GM23338 (cell line): Measurements from ENCODE around the gene FILIP1. TPM values are rescaled to one million over a fixed set of nuclear protein-coding genes. Genes with fewer than 3 reads are reported as not detected.

Experiments used
- ATAC-seq: fragments of 200-7000 bp; cut with Tn5 transposase; 3 replicates; pipeline ENCODE4 v1.9.1; 2020
- DNase-seq: peaks from one replicate; pipeline ENCODE4 v3.0.0-alpha.2; 2015; ENCODE audit warnings: low spot score
- H2AFZ ChIP-seq: fragments of 200-600 bp; sonication (generic); 2 replicates; pipeline ENCODE4 v1.8.0; 2016; ENCODE audit warnings: antibody characterized with exemption, mild to moderate bottlenecking, moderate library complexity
- H3F3A ChIP-seq: fragments of 200-600 bp; sonication (generic); replicated peaks from 2 replicates; pipeline ENCODE4 v1.8.0; 2017; ENCODE audit warnings: antibody characterized with exemption, mixed run types, low read depth
- H3K27ac ChIP-seq: fragments of 200-600 bp; sonication (generic); 2 replicates; pipeline ENCODE4 v1.6.1; 2016; ENCODE audit warnings: low read depth
- H3K27me3 ChIP-seq: fragments of 200-600 bp; sonication (generic); 2 replicates; pipeline ENCODE4 v1.8.0; 2016; ENCODE audit warnings: mild to moderate bottlenecking, mixed run types, moderate library complexity; ENCODE audit not compliant: insufficient read depth
- H3K36me3 ChIP-seq: fragments of 200-600 bp; sonication (generic); 2 replicates; pipeline ENCODE4 v1.8.0; 2016; ENCODE audit warnings: mild to moderate bottlenecking; ENCODE audit not compliant: insufficient read depth
- H3K4me1 ChIP-seq: fragments of 200-600 bp; sonication (generic); 2 replicates; pipeline ENCODE4 v1.8.0; 2016; ENCODE audit warnings: mild to moderate bottlenecking, moderate library complexity; ENCODE audit not compliant: insufficient read depth
- H3K4me2 ChIP-seq: fragments of 200-600 bp; sonication (generic); 2 replicates; pipeline ENCODE4 v1.7.1; 2017; ENCODE audit warnings: mixed run types
- H3K4me3 ChIP-seq: fragments of 200-600 bp; sonication (generic); 2 replicates; pipeline ENCODE4 v1.6.1; 2016; ENCODE audit warnings: mixed run types
- H3K79me2 ChIP-seq: fragments of 200-600 bp; sonication (generic); replicated peaks from 2 replicates; pipeline ENCODE4 v1.8.0; 2017; ENCODE audit warnings: mild to moderate bottlenecking; ENCODE audit not compliant: insufficient read depth
- H3K9me2 ChIP-seq: fragments of 200-600 bp; sonication (generic); 2 replicates; pipeline ENCODE4 v1.8.0; 2017; ENCODE audit not compliant: insufficient read depth
- H4K20me1 ChIP-seq: fragments of 200-600 bp; sonication (generic); replicated peaks from 2 replicates; pipeline ENCODE4 v1.8.0; 2017; ENCODE audit warnings: mild to moderate bottlenecking; ENCODE audit not compliant: insufficient read depth
- H3K27ac Mint-ChIP-seq: 2 replicates; pipeline ENCODE4 v1.8.0; 2020; ENCODE audit warnings: inconsistent platforms, mild to moderate bottlenecking, moderate library complexity, mixed read lengths
- H3K27me3 Mint-ChIP-seq: 3 replicates; pipeline ENCODE4 v1.8.0; 2022; ENCODE audit warnings: low read depth, mild to moderate bottlenecking, moderate library complexity, mixed read lengths, inconsistent platforms; ENCODE audit not compliant: insufficient read depth, poor library complexity
- H3K36me3 Mint-ChIP-seq: 3 replicates; pipeline ENCODE4 v1.8.0; 2021; ENCODE audit warnings: low read depth, mild to moderate bottlenecking, inconsistent platforms, moderate library complexity, mixed read lengths
- H3K4me1 Mint-ChIP-seq: 3 replicates; pipeline ENCODE4 v1.8.0; 2020; ENCODE audit warnings: mild to moderate bottlenecking, inconsistent platforms, mixed read lengths
- H3K4me3 Mint-ChIP-seq: 3 replicates; pipeline ENCODE4 v1.8.0; 2021; ENCODE audit warnings: moderate library complexity, mild to moderate bottlenecking, inconsistent platforms, mixed read lengths
- H3K9me3 Mint-ChIP-seq: 3 replicates; pipeline ENCODE4 v1.8.0; 2020; ENCODE audit warnings: moderate library complexity, mild to moderate bottlenecking, inconsistent platforms, mixed read lengths
- CREB1 ChIP-seq: fragments of 250-450 bp; sonication (Bioruptor Pico); IDR thresholded peaks from 2 replicates; pipeline ENCODE4 v1.5.0; 2020; ENCODE audit warnings: low read depth, mild to moderate bottlenecking, moderate library complexity
- JUNB ChIP-seq: IDR thresholded peaks from one replicate; pipeline ENCODE4 v1.6.1; 2016; ENCODE audit warnings: antibody characterized with exemption; ENCODE audit not compliant: unreplicated experiment
- ZNF114 ChIP-seq: fragments of 250-450 bp; sonication (Bioruptor Pico); IDR thresholded peaks from 2 replicates; pipeline ENCODE4 v1.5.0; 2020; ENCODE audit warnings: mild to moderate bottlenecking, moderate library complexity
- ZNF331 ChIP-seq: fragments of 250-450 bp; sonication (Bioruptor Pico); IDR thresholded peaks from 2 replicates; pipeline ENCODE4 v1.5.0; 2020; ENCODE audit warnings: low read depth, mild to moderate bottlenecking, moderate library complexity
- polyA plus RNA-seq: library from polyadenylated mRNA; unstranded; fragments of >200 nt; fragmentation: Nextera tagmentation; extraction: Ambion mirVana; gene quantifications from 2 replicates; pipeline ENCODE4 v1.2.1, GENCODE V29; 2016
- total RNA-seq: library from RNA; depleted of rRNA; stranded (reverse); fragments of >200 nt; shearing (Covaris generic); gene quantifications from 2 replicates; pipeline ENCODE4 v1.2.3, GENCODE V29; 2014
- TF ChIP-seq, protein P1 (sequence below): fragments of 250-450 bp; sonication (Bioruptor Pico); IDR thresholded peaks from 2 replicates; pipeline ENCODE4 v1.5.0; 2020; ENCODE audit warnings: mild to moderate bottlenecking, moderate library complexity

The FILIP1 gene
- total and polyA plus RNA-seq, 2 experiments from 2014 or later: 3.7 to 6.4 TPM

DNA sequence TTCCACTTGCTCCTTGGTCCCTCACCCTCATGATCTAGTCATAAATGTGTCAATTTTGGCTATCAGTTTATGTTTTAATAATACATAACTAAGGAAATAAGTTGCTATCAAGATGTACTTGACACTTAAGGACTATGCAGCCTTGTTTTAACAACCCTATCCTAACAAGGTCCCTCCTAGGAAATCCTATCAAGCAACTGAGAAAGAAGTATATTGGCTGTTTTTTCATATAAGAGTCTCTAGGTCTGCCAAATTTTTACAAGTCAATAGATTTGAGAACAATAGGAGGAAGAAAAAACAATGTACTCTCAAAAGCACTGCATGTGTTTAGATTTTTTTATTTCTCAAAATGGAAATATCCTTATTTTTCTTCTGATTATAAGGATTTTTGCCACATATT is 14.7 kb downstream of the FILIP1 start (continued):
- TF ChIP-seq, protein P1, sequence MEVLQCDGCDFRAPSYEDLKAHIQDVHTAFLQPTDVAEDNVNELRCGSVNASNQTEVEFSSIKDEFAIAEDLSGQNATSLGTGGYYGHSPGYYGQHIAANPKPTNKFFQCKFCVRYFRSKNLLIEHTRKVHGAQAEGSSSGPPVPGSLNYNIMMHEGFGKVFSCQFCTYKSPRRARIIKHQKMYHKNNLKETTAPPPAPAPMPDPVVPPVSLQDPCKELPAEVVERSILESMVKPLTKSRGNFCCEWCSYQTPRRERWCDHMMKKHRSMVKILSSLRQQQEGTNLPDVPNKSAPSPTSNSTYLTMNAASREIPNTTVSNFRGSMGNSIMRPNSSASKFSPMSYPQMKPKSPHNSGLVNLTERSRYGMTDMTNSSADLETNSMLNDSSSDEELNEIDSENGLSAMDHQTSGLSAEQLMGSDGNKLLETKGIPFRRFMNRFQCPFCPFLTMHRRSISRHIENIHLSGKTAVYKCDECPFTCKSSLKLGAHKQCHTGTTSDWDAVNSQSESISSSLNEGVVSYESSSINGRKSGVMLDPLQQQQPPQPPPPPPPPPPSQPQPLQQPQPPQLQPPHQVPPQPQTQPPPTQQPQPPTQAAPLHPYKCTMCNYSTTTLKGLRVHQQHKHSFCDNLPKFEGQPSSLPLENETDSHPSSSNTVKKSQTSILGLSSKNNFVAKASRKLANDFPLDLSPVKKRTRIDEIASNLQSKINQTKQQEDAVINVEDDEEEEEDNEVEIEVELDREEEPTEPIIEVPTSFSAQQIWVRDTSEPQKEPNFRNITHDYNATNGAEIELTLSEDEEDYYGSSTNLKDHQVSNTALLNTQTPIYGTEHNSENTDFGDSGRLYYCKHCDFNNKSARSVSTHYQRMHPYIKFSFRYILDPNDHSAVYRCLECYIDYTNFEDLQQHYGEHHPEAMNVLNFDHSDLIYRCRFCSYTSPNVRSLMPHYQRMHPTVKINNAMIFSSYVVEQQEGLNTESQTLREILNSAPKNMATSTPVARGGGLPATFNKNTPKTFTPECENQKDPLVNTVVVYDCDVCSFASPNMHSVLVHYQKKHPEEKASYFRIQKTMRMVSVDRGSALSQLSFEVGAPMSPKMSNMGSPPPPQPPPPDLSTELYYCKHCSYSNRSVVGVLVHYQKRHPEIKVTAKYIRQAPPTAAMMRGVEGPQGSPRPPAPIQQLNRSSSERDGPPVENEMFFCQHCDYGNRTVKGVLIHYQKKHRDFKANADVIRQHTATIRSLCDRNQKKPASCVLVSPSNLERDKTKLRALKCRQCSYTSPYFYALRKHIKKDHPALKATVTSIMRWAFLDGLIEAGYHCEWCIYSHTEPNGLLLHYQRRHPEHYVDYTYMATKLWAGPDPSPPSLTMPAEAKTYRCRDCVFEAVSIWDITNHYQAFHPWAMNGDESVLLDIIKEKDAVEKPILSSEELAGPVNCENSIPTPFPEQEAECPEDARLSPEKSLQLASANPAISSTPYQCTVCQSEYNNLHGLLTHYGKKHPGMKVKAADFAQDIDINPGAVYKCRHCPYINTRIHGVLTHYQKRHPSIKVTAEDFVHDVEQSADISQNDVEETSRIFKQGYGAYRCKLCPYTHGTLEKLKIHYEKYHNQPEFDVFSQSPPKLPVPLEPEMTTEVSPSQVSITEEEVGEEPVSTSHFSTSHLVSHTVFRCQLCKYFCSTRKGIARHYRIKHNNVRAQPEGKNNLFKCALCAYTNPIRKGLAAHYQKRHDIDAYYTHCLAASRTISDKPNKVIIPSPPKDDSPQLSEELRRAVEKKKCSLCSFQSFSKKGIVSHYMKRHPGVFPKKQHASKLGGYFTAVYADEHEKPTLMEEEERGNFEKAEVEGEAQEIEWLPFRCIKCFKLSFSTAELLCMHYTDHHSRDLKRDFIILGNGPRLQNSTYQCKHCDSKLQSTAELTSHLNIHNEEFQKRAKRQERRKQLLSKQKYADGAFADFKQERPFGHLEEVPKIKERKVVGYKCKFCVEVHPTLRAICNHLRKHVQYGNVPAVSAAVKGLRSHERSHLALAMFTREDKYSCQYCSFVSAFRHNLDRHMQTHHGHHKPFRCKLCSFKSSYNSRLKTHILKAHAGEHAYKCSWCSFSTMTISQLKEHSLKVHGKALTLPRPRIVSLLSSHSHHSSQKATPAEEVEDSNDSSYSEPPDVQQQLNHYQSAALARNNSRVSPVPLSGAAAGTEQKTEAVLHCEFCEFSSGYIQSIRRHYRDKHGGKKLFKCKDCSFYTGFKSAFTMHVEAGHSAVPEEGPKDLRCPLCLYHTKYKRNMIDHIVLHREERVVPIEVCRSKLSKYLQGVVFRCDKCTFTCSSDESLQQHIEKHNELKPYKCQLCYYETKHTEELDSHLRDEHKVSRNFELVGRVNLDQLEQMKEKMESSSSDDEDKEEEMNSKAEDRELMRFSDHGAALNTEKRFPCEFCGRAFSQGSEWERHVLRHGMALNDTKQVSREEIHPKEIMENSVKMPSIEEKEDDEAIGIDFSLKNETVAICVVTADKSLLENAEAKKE: no peak

DNA sequence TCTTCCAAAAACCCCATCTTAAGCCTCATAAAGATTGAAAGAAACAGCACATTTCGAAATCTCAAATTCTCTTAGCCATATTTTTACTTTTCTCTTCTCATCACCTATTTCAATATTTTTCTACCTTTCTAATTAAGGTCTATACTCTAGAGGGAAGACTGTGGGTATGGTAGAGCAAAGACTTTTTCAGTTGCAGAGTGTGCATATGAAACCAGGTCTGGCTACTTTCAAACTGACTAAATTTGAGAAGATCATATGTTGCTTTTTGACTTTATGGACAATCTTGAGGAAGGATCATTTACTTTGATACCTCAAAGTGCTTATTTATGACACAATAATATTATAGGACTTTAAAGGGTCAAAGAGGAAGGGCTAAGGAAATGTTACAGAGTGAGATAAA is 20.7 kb downstream of the FILIP1 start:
- no peaks in the 10 kb centered on the region for H3K9me2 ChIP-seq
- H3K4me1 ChIP-seq: no peaks in the 10 kb centered on the region; the same call in 1 of the 2 replicates
- H3K4me2 ChIP-seq: no peak overlapping the region
- H3K27ac Mint-ChIP-seq: no peak overlapping the region
- no peaks in the 10 kb centered on the region for H3K27me3 Mint-ChIP-seq
- H3K4me3 ChIP-seq: no peak overlapping the region
- no peak overlapping the region for H3K4me3 Mint-ChIP-seq
- H3K4me1 Mint-ChIP-seq: peaks cover 2% of the 10 kb centered on the region; the same call in 2 of the 3 replicates
- TF ChIP-seq ZNF114 (no peak), CREB1 (CRISPR knock-in tag) (no peak), JUNB (no peak)
- no peaks in the 10 kb centered on the region for H4K20me1 ChIP-seq
- H3K9me3 Mint-ChIP-seq: no peaks in the 10 kb centered on the region
- no peaks in the 10 kb centered on the region for H3K27me3 ChIP-seq
- no peak overlapping the region for H2AFZ ChIP-seq
- no peaks in the 10 kb centered on the region for H3F3A ChIP-seq
- DNase-seq: no peak
- H3K79me2 ChIP-seq: no peaks in the 10 kb centered on the region
- no peak overlapping the region for H3K27ac ChIP-seq
- H3K36me3 ChIP-seq: no peaks in the 10 kb centered on the region
- H3K36me3 Mint-ChIP-seq: no peaks in the 10 kb centered on the region
- ATAC-seq: no peak

DNA sequence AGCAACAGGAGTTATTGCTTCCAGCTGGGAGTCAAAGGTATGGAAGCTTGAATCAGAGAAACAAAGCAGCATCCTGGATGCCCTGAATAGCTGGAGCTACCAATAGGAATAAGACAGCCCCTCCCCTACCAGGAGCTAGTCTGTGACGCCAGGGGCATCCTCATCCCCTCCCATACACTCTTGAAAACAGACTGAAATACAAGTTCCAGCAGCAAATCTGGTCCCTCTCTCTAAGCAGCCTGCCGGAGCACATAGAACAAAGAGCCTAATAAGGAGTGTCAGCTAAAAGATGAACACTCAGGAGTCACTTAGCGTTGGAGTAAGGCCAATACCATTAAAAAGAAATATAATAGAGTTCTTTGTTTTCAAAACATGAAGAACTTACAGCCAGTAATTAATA is 25.6 kb downstream of the FILIP1 start:
- H3K36me3 Mint-ChIP-seq: no peaks in the 10 kb centered on the region
- TF ChIP-seq, protein P1: no peak
- TF ChIP-seq ZNF331 (CRISPR knock-in tag) (no peak), CREB1 (CRISPR knock-in tag) (0 out of 2 replicates have a peak, but pooled peaks have one; percentile 12)
- no peaks in the 10 kb centered on the region for H3K9me3 Mint-ChIP-seq
- peaks cover 7% of the 10 kb centered on the region; the same call in 1 of the 2 replicates for H3K4me1 ChIP-seq
- no peaks in the 10 kb centered on the region for H4K20me1 ChIP-seq
- peak; percentile 64 for DNase-seq
- no peak overlapping the region for H3K27ac ChIP-seq
- H3K4me1 Mint-ChIP-seq: peaks cover 13% of the 10 kb centered on the region
- no peaks in the 10 kb centered on the region for H3K27me3 ChIP-seq
- peak; percentile 95 for ATAC-seq
- no peaks in the 10 kb centered on the region for H3K79me2 ChIP-seq
- no peak overlapping the region for H3K4me3 Mint-ChIP-seq
- H3K4me2 ChIP-seq: no peak overlapping the region
- no peaks in the 10 kb centered on the region for H3F3A ChIP-seq
- H3K4me3 ChIP-seq: no peak overlapping the region
- H3K27me3 Mint-ChIP-seq: no peaks in the 10 kb centered on the region
- no peaks in the 10 kb centered on the region for H3K36me3 ChIP-seq
- H2AFZ ChIP-seq: peak overlapping the region; percentile 44; the same call in 1 of the 2 replicates
- H3K9me2 ChIP-seq: no peaks in the 10 kb centered on the region
- H3K27ac Mint-ChIP-seq: no peak overlapping the region
